GM12891 (cell line): Measurements from ENCODE around the gene IL22RA2.

Source experiments
- POLR2A ChIP-seq: IDR thresholded peaks from 2 replicates; pipeline ENCODE4 v1.6.1; 2011; ENCODE audit warnings: low read depth, low read length, control low read depth
- POLR2AphosphoS5 ChIP-seq: IDR thresholded peaks from 2 replicates; pipeline ENCODE4 v1.6.1; 2011; ENCODE audit warnings: low read depth, low read length, control low read depth
- TAF1 ChIP-seq: IDR thresholded peaks from 2 replicates; pipeline ENCODE4 v1.6.1; 2011; ENCODE audit warnings: low read depth, low read length, control low read depth

- TF ChIP-seq TAF1 (no peak), POLR2A (no peak), POLR2AphosphoS5 (no peak)
Observed at GRCh38 chr6:137102050-137102848, 71.2 kb downstream of the IL22RA2 start.
